Ishikawa (cell line): ENCODE results near the gene NTPCR.

ENCODE experiments used
- CEBPB ChIP-seq: IDR thresholded peaks from 2 replicates; pipeline ENCODE4 v1.6.1; 2012
- CREB1 ChIP-seq: IDR thresholded peaks from 2 replicates; pipeline ENCODE4 v1.6.1; 2012; ENCODE audit warnings: low read depth
- EGR1 ChIP-seq: IDR thresholded peaks from 2 replicates; pipeline ENCODE4 v1.6.1; 2012
- EP300 ChIP-seq: IDR thresholded peaks from 2 replicates; pipeline ENCODE4 v1.6.1; 2012; ENCODE audit warnings: borderline replicate concordance
- FOXM1 ChIP-seq: IDR thresholded peaks from 2 replicates; pipeline ENCODE4 v1.6.1; 2012; ENCODE audit warnings: low read depth, borderline replicate concordance
- NFIC ChIP-seq: IDR thresholded peaks from 2 replicates; pipeline ENCODE4 v1.6.1; 2012
- RAD21 ChIP-seq: IDR thresholded peaks from 2 replicates; pipeline ENCODE4 v1.6.1; 2012; ENCODE audit warnings: low read depth
- REST ChIP-seq: IDR thresholded peaks from 2 replicates; pipeline ENCODE4 v1.6.1; 2012; ENCODE audit warnings: low read depth, mild to moderate bottlenecking
- TAF1 ChIP-seq: IDR thresholded peaks from 2 replicates; pipeline ENCODE4 v1.6.1; 2012; ENCODE audit warnings: low read depth, mild to moderate bottlenecking
- TCF12 ChIP-seq: IDR thresholded peaks from 2 replicates; pipeline ENCODE4 v1.6.1; 2012; ENCODE audit warnings: low read depth
- TEAD4 ChIP-seq: IDR thresholded peaks from 2 replicates; pipeline ENCODE4 v1.6.1; 2012
- USF1 ChIP-seq: IDR thresholded peaks from 2 replicates; pipeline ENCODE4 v1.6.1; 2012
- YY1 ChIP-seq: IDR thresholded peaks from 2 replicates; pipeline ENCODE4 v1.6.1; 2012; ENCODE audit warnings: low read depth
- ZBTB7A ChIP-seq: IDR thresholded peaks from 2 replicates; pipeline ENCODE4 v1.6.1; 2012; ENCODE audit warnings: low read depth
- TF ChIP-seq, protein P1 (sequence below): IDR thresholded peaks from 2 replicates; pipeline ENCODE4 v1.6.1; 2012

The NTPCR gene

DNA sequence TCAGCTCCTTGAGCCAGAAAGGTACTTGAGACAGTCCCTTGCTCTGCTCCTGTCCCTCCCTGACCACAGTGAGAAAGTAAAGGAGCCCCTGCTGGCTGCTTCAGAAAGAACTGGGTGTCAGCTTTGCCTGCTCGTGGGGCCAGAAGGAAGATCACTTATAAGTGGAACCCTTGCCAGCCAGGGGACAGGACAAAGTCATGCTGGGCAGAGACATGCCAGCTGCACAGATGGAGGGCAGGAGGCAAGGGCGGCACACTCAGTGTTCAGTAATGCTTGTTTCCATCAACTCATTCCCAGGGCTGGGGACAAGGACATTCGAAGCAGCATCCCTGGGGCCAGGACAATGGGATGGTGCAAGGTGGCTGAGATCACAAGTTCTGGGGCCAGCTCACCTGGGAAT, 41.8 kb downstream of the NTPCR start:
- TF ChIP-seq EGR1 = no peak
- TF ChIP-seq RAD21 = no peak
- TF ChIP-seq, protein P1, sequence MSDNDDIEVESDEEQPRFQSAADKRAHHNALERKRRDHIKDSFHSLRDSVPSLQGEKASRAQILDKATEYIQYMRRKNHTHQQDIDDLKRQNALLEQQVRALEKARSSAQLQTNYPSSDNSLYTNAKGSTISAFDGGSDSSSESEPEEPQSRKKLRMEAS = no peak
- no peak for TF ChIP-seq TCF12
- no peak for TF ChIP-seq TEAD4
- no peak for TF ChIP-seq NFIC
- TF ChIP-seq REST = no peak
- TF ChIP-seq FOXM1 = no peak
- TF ChIP-seq CEBPB = no peak
- no peak for TF ChIP-seq ZBTB7A
- no peak for TF ChIP-seq YY1
- no peak for TF ChIP-seq CREB1
- TF ChIP-seq USF1 = no peak
- no peak for TF ChIP-seq EP300
- no peak for TF ChIP-seq TAF1

DNA sequence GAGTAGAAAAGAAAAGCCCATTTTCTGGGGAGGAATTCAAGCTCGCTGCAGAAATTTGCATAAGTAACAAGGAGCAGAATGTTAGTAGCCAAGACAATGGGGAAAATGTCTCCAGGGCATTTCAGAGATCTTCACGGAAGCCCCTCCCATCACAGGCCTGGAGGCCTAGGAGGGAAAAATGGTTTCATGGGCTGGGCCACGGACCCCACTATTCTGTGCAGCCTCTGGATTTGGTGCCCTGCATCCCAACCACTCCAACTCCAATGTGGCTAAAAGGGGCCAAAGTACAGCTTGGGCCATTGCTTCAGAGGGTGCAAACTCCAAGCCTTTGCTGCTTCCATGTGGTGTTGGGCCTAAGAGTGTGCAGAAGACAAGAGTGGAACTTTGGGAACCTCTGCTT, 43.1 kb downstream of the NTPCR start:
- no peak for TF ChIP-seq EGR1
- TF ChIP-seq EP300 = no peak
- no peak for TF ChIP-seq TCF12
- TF ChIP-seq TEAD4 = no peak
- TF ChIP-seq, protein P1 = no peak
- TF ChIP-seq USF1 = no peak
- no peak for TF ChIP-seq ZBTB7A
- no peak for TF ChIP-seq TAF1
- TF ChIP-seq FOXM1 = no peak
- no peak for TF ChIP-seq CEBPB
- no peak for TF ChIP-seq YY1
- no peak for TF ChIP-seq CREB1
- no peak for TF ChIP-seq NFIC
- TF ChIP-seq RAD21 = no peak

DNA sequence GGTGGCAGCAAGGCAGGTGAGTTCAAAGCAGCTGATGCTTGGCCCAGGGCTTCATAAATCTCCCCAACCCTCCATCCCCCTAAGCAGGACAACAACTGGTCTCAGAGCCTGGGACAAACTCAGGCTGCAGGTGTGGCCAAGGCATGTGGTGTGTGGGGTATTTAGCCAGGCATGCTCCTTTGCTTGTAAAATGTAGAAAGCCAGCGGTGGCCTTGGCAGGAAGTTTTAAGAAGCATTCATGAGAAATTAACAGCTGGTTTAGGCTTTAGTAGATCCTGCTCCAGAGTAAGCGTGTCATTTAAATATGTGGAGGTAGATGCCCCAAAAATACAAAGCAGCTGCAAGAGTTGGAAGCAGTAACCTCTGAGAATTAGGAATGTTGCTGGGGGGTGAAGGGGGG, 44.8 kb downstream of the NTPCR start:
- TF ChIP-seq ZBTB7A = no peak
- no peak for TF ChIP-seq FOXM1
- TF ChIP-seq, protein P1 = no peak
- no peak for TF ChIP-seq TCF12
- TF ChIP-seq CREB1 = no peak
- TF ChIP-seq USF1 = no peak
- no peak for TF ChIP-seq TEAD4
- no peak for TF ChIP-seq CEBPB
- TF ChIP-seq RAD21 = no peak
- TF ChIP-seq REST = no peak

DNA sequence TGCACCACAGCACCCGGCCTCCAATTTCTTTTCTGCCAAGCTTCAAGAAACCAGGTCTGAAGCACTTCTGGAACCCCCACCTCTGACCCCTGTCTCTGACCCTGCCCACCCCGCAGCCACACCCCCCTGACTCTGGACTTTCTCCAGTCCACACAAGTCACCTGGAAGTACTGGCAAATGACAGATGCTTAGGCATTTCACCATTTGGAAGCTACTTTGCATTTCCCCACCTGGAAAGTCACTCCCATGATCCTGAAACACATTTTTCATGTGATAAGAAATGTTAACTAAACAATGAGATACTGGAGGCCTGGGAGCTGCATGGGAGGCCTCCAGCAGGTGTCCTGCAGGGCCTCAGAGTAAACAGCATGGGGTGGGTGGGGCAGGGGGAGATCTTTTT, 45.7 kb downstream of the NTPCR start:
- TF ChIP-seq USF1 (no peak), TCF12 (no peak), EGR1 (no peak), CREB1 (no peak), FOXM1 (no peak), YY1 (no peak), TAF1 (no peak), REST (no peak), EP300 (no peak), RAD21 (no peak), ZBTB7A (no peak)
- TF ChIP-seq, protein P1 = no peak
